SK-N-SH treated with all-trans-retinoic acid at 6 μM for 48 hours (cell line): ENCODE measurements around the gene RUVBL2.

Experiments used
- ATAC-seq: fragments of 200-7000 bp; cut with Tn5 transposase; 3 replicates; pipeline ENCODE4 v1.9.1; 2020; ENCODE audit warnings: mild to moderate bottlenecking, moderate library complexity
- ARNTL ChIP-seq: fragments of 450-650 bp; formaldehyde crosslinking; IDR thresholded peaks from 2 replicates; pipeline ENCODE4 v1.5.0; 2020; ENCODE audit warnings: low read depth, mild to moderate bottlenecking, moderate library complexity, borderline replicate concordance
- BACH2 ChIP-seq: fragments of 250-450 bp; sonication (Bioruptor Pico); IDR thresholded peaks from 2 replicates; pipeline ENCODE4 v1.9.0; 2021; ENCODE audit warnings: mild to moderate bottlenecking, borderline replicate concordance
- CREB5 ChIP-seq: fragments of 250-450 bp; sonication (Bioruptor Pico); IDR thresholded peaks from 2 replicates; pipeline ENCODE4 v1.5.1; 2020; ENCODE audit warnings: low read depth, mild to moderate bottlenecking, moderate library complexity
- CSDC2 ChIP-seq: fragments of 250-450 bp; sonication (Bioruptor Pico); IDR thresholded peaks from 2 replicates; pipeline ENCODE4 v1.5.0; 2020; ENCODE audit warnings: mild to moderate bottlenecking, moderate library complexity
- GLIS3 ChIP-seq: fragments of 250-450 bp; sonication (Bioruptor Pico); IDR thresholded peaks from 2 replicates; pipeline ENCODE4 v1.5.0; 2020; ENCODE audit warnings: mild to moderate bottlenecking, moderate library complexity
- ISL1 ChIP-seq: fragments of 250-450 bp; sonication (Bioruptor Pico); IDR thresholded peaks from 2 replicates; pipeline ENCODE4 v2.1.2; 2022; ENCODE audit warnings: mild to moderate bottlenecking, moderate library complexity
- OSR1 ChIP-seq: fragments of 250-450 bp; sonication (Bioruptor Pico); IDR thresholded peaks from 2 replicates; pipeline ENCODE4 v1.8.0; 2022; ENCODE audit warnings: moderate library complexity, mild to moderate bottlenecking, inconsistent platforms
- SNAI2 ChIP-seq: fragments of 250-450 bp; sonication (Bioruptor Pico); IDR thresholded peaks from 2 replicates; pipeline ENCODE4 v1.5.0; 2020; ENCODE audit warnings: mild to moderate bottlenecking, moderate library complexity
- TCF4 ChIP-seq: fragments of 250-450 bp; sonication (Bioruptor Pico); IDR thresholded peaks from 2 replicates; pipeline ENCODE4 v1.8.0; 2021; ENCODE audit warnings: mild to moderate bottlenecking, moderate library complexity, borderline replicate concordance
- TSHZ2 ChIP-seq: fragments of 250-450 bp; sonication (Bioruptor Pico); IDR thresholded peaks from 2 replicates; pipeline ENCODE4 v1.5.0; 2020; ENCODE audit warnings: mild to moderate bottlenecking, moderate library complexity
- ZC3H10 ChIP-seq: fragments of 250-450 bp; sonication (Bioruptor Pico); IDR thresholded peaks from 2 replicates; pipeline ENCODE4 v1.5.1; 2021; ENCODE audit warnings: mild to moderate bottlenecking, moderate library complexity
- ZFP30 ChIP-seq: fragments of 450-650 bp; formaldehyde crosslinking; IDR thresholded peaks from 2 replicates; pipeline ENCODE4 v1.5.0; 2022; ENCODE audit warnings: mild to moderate bottlenecking, moderate library complexity
- ZNF565 ChIP-seq: fragments of 450-650 bp; formaldehyde crosslinking; conservative IDR thresholded peaks from 2 replicates; pipeline ENCODE4 v1.5.0; 2020; ENCODE audit warnings: low read depth, mild to moderate bottlenecking, moderate library complexity
- TF ChIP-seq, protein P1 (sequence below): fragments of 250-450 bp; sonication (Bioruptor Pico); IDR thresholded peaks from 2 replicates; pipeline ENCODE4 v1.8.0; 2021; ENCODE audit warnings: low read depth, mild to moderate bottlenecking, moderate library complexity, borderline replicate concordance
- TF ChIP-seq, protein P2 (sequence below): fragments of 250-450 bp; sonication (Bioruptor Pico); IDR thresholded peaks from 2 replicates; pipeline ENCODE4 v1.8.0; 2020; ENCODE audit warnings: mild to moderate bottlenecking, moderate library complexity, borderline replicate concordance

Gene RUVBL2

DNA sequence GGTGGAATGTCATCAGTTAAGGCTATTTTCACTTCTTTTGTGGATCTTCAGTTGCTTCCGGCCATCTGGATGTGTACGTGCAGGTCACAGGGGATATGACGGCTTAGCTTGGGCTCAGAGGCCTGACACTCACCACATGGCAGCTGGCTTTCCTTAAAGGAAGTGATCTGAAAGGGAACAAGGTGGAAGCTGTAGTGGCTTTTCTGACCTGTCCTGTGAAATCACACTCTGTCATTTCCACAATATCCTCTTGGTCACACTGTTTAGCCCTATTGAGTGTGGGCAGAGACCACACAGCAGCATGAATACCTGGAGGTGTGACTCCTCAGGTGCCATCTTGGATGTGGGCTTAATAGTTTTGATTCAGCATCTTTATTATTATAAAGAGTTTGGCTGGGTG is 43.5 kb upstream of the RUVBL2 start (continued):
- TF ChIP-seq, protein P1, sequence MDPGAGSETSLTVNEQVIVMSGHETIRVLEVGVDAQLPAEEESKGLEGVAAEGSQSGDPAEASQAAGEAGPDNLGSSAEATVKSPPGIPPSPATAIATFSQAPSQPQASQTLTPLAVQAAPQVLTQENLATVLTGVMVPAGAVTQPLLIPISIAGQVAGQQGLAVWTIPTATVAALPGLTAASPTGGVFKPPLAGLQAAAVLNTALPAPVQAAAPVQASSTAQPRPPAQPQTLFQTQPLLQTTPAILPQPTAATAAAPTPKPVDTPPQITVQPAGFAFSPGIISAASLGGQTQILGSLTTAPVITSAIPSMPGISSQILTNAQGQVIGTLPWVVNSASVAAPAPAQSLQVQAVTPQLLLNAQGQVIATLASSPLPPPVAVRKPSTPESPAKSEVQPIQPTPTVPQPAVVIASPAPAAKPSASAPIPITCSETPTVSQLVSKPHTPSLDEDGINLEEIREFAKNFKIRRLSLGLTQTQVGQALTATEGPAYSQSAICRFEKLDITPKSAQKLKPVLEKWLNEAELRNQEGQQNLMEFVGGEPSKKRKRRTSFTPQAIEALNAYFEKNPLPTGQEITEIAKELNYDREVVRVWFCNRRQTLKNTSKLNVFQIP: no peak

GRCh38 chr19:48950830-48951519 is 42.7 kb upstream of the RUVBL2 start:
- TF ChIP-seq CREB5 (no peak), GLIS3 (CRISPR knock-in tag) (no peak), SNAI2 (no peak), ZFP30 (CRISPR knock-in tag) (no peak), ZC3H10 (CRISPR knock-in tag) (no peak)
- TF ChIP-seq, protein P1: no peak
- TF ChIP-seq, protein P2, sequence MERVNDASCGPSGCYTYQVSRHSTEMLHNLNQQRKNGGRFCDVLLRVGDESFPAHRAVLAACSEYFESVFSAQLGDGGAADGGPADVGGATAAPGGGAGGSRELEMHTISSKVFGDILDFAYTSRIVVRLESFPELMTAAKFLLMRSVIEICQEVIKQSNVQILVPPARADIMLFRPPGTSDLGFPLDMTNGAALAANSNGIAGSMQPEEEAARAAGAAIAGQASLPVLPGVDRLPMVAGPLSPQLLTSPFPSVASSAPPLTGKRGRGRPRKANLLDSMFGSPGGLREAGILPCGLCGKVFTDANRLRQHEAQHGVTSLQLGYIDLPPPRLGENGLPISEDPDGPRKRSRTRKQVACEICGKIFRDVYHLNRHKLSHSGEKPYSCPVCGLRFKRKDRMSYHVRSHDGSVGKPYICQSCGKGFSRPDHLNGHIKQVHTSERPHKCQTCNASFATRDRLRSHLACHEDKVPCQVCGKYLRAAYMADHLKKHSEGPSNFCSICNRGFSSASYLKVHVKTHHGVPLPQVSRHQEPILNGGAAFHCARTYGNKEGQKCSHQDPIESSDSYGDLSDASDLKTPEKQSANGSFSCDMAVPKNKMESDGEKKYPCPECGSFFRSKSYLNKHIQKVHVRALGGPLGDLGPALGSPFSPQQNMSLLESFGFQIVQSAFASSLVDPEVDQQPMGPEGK: no peak
- TF ChIP-seq, all 23 proteins: peak for 0
- no peak for ATAC-seq

- TF ChIP-seq TSHZ2 (CRISPR knock-in tag): no peak
- TF ChIP-seq ARNTL: no peak
- no peak for TF ChIP-seq CSDC2
- TF ChIP-seq ZNF565 (CRISPR knock-in tag): no peak
- no peak for TF ChIP-seq OSR1
- TF ChIP-seq, protein P1: no peak
- TF ChIP-seq TCF4 (CRISPR knock-in tag): no peak
- no peak for TF ChIP-seq ISL1 (CRISPR knock-in tag)
- TF ChIP-seq CREB5: no peak
- TF ChIP-seq BACH2 (CRISPR knock-in tag): no peak
- TF ChIP-seq ZC3H10 (CRISPR knock-in tag): no peak
- TF ChIP-seq, all 23 proteins: peak for 0
- no peak for ATAC-seq
Observed at GRCh38 chr19:48953141-48953540, 40.5 kb upstream of the RUVBL2 start.
